GM21423 (cell line): ENCODE measurements around the gene NELFE.
"Not testable (repeated sequence)": the region's sequence is repeated elsewhere in the genome, so short reads cannot be mapped to it uniquely, and the experiment has no call there.

ENCODE experiments used
- ATAC-seq: cut with Tn5 transposase; IDR thresholded peaks from one replicate; pipeline ENCODE4 v1.9.1; 2021; ENCODE audit warnings: mild to moderate bottlenecking, moderate library complexity; ENCODE audit not compliant: unreplicated experiment

The NELFE gene

DNA sequence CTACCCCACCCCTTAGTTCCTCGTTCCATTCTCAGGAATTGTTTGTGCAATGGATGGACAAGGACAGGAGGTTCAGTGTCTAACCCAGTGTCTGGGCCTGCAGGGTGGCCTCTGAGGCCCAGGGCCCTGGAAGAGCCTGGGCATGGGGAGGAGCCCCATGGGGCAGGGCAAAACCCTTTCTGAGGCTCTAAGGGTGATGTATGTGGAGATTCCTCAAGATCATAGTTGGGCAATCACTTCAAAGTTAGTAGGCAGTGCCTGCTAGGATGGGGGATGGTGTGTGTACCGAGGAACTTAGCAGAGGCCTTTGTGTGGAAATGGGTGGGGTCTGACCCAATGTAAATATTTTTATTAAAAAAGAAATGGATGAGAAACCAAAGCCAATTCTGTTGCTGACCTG is 38.0 kb downstream of the NELFE start:
- no peak for ATAC-seq

DNA sequence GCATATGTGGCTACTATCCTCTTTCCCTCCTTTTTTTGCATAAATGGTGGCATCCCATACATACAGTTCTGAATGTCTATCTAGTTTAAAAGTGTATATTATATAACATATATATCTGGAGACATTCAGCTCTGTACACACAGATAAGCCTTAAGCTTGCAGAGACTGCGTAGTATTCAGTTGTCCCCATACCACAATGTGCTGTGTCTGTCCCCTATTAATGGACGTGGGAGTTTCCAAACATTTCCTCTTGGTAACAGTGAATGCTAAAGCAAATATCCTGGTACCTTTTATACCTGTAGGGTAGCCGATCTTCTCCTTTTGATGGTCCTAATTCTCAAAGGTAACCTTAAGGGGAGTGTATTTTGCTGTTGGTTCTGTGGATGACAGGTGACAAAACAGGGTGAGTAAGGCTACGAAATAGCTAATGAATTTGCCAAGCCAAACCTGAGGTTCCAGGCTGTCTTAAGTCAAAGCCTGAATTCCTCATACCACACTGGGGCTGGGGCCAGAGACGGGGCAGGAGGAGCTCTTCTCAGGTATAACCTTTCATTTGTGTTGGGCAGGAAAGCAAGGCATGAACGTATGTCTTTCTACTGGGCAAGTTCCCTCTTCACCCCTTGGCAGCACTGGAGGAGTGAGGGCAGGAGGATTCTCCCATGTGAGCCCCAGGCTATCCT is 39.0 kb downstream of the NELFE start:
- no peak for ATAC-seq

- no peak for ATAC-seq
Observed at GRCh38 chr6:31918069-31918720, 40.6 kb downstream of the NELFE start.

GRCh38 chr6:31915756-31916155 is 43.0 kb downstream of the NELFE start:
- no peak for ATAC-seq

DNA sequence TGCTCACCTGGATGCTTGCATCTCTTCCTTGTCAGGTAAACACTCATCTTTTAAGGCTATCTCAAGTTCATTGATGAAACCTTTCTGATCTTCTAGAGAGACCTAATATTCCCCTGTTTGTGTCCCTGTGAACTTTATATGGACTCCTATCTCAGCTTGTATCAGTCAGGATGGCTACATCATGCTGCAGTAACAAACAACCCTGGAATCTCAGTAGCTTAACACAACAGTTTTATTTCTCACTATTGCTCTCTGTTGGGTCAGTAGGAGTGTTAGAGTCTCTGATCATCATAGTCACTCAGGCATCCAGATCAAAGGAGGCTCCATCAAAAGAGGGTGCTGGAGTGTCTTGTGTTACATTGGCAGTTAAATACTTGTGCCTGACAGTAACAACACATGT is 43.4 kb downstream of the NELFE start:
- no peak for ATAC-seq

- no peak for ATAC-seq
Observed at GRCh38 chr6:31911826-31912585, 46.8 kb downstream of the NELFE start.

DNA sequence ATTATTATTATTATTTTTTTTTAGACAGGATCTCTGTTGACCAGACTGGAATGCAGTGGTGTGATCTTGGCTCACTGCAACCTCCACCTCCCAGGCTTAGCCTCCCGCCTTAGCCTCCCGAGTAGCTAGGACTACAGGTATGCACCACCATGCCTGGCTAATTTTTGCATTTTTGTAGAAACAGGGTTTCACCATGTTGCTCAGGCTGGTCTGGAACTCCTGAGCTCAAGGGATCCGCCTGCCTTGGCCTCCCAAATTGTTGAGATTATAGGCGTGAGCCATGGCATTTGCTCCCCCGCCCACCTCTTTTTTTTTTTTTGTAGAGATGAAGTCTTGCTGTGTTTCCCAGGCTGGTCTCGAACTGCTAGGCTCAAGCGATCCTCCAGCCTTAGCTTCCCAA is 49.5 kb downstream of the NELFE start:
- ATAC-seq: not testable (repeated sequence)

- peak; percentile 74 for ATAC-seq
Observed at GRCh38 chr6:31908791-31909190, 50.0 kb downstream of the NELFE start.

DNA sequence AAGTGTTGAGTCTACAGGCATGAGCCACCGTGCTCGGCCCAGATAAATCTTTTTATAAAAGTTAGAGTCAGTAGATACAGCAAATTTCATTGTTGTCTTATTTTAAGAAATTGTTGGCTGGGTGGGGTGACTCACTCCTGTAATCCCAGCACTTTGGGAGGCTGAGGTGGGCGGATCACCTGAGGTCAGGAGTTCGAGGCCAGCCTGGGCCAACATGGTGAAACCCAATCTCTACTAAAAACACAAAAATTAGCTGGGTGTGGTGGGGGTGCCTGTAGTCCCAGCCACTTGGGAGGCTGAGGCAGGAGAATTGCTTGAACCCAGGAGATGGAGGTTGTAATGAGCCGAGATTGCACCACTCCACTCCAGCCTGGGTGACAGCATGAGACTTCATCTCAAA is 50.5 kb downstream of the NELFE start:
- not testable (repeated sequence) for ATAC-seq

DNA sequence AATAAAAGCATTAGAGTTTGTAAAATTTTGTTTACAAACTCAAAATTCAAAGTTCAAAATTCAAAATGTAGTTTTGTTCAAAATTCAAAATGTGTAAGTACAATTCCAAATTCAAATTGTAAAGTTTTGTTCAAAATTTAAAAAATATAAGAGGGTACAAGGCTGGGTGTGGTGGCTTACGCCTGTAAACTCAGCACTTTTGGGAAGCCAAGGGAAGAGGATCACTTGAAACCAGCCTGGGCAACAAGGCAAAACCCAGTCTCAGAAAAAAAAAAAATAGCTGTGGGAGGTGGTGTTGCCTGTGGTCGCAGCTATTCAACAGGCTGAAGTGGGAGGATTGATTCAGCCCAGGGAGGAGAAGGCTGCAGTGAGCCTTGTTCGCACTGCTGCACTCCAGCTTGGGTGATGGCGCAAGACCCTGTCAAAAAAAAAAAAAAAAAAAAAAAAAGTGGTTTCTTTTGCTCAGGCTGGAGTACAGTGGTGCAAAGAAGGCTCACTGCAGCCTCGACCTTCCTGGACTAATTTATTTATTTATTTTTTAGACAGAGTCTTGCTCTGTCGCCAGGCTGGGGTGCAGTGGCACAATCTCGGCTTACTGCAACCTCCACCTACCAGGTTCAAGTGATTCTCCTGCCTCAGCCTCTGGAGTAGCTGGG is 51.5 kb downstream of the NELFE start:
- ATAC-seq: no peak

- ATAC-seq: not testable (repeated sequence)
Observed at GRCh38 chr6:31906727-31907126, 52.0 kb downstream of the NELFE start.

DNA sequence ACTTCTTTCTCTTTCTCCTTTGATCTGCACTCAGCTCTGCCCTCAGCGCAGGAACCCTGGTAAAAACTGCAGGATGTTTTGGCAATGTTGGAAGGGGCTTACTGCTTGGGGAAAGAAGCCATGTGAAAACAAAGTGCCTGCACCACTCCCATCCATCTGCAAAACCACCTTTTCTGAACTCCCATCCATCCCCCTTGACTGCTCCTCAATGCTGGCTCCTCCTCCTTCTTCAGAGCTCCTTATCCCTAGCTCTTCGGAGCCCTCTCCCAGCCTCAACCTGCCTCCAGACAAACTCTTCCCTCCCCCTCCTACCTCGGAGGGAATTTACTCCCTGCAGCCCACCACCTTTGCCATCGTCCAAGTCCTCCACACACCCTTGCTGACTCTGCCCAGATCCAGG is 52.6 kb downstream of the NELFE start:
- ATAC-seq: no peak

- ATAC-seq: no peak
Observed at GRCh38 chr6:31905041-31905440, 53.7 kb downstream of the NELFE start.

DNA sequence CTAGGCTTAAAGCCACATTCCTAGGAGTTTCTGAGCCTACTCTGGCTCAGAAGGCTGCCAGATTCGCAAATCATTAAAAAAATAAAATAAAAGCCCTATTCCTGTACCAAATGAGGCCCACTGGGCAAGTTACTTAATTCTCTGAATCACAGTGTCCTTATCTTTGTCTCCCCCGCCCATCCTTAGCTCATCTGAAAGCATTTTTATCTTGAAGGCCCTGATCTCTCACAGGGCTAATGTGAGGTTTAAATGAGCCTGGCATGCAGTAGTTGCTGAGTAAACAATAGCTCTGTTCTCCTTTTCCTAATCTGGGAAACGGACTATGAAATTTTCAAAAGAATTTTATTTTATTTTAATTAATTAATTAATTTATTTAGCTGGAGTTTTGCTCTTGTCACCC is 54.8 kb downstream of the NELFE start:
- no peak for ATAC-seq
